Stomach smooth muscle (tissue), 2 donors: Measurements from ENCODE around the gene PIGK.
"Not testable (repeated sequence)": the region's sequence is repeated elsewhere in the genome, so short reads cannot be mapped to it uniquely, and the experiment has no call there.

Experiments
- H3K27ac ChIP-seq: one replicate; pipeline ENCODE4 v1.7.0; 2013; ENCODE audit warnings: mild to moderate bottlenecking, low read length, inconsistent platforms
- H3K27me3 ChIP-seq, 2 donors: one replicate each; pipeline ENCODE4 v1.7.0; 2013; ENCODE audit warnings: low read length in 2 of 2; ENCODE audit not compliant: insufficient read depth in 2 of 2, control insufficient read depth in 1 of 2
- H3K36me3 ChIP-seq, 2 donors: one replicate each; pipeline ENCODE4 v1.7.0; 2013; ENCODE audit warnings: low read length in 2 of 2; ENCODE audit not compliant: control insufficient read depth in 2 of 2, insufficient read depth in 2 of 2
- H3K4me1 ChIP-seq: one replicate; pipeline ENCODE4 v1.7.0; 2013; ENCODE audit warnings: low read length; ENCODE audit not compliant: control insufficient read depth, insufficient read depth
- H3K4me3 ChIP-seq, 2 donors: one replicate each; pipeline ENCODE4 v1.7.0; 2013; ENCODE audit warnings: low read length in 2 of 2
- H3K9ac ChIP-seq, 2 donors: one replicate each; pipeline ENCODE4 v1.7.0; 2013; ENCODE audit warnings: low read length in 2 of 2, mild to moderate bottlenecking in 1 of 2
- H3K9me3 ChIP-seq, 2 donors: one replicate each; pipeline ENCODE4 v1.7.0; 2013; ENCODE audit warnings: low read length in 2 of 2; ENCODE audit not compliant: control insufficient read depth in 2 of 2
- donor health status: healthy.
- donor health status: Pancreatic carcinoma.

PIGK gene

DNA sequence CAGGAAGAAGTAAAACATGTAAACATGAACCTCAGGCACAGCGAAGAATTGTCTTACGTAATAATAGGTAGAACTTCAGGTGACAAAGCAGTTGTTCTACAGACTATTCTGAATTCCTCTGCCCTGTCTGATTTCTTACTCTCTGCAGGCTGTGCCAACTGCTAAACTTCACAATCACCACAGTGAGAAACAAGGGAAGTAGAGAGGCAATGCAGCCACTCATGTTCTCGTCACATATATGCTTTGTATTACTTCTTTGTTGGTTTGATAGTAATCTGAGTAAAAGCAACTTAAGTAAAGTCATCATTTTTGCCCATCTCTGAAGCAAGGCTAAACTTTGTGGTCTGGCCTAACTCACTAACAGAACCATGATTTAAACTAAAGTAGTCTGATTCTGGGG, 21.9 kb downstream of the PIGK start:
- Histone ChIP-seq H3K9ac (no peak overlapping the region), H3K9me3 (no peaks in the 10 kb centered on the region), H3K27ac (no peak overlapping the region), H3K36me3 (peaks cover 0 to 3% of the 10 kb centered on the region in 2 donors), H3K27me3 (no peaks in the 10 kb centered on the region), H3K4me3 (no peak overlapping the region), H3K4me1 (no peaks in the 10 kb centered on the region)

DNA sequence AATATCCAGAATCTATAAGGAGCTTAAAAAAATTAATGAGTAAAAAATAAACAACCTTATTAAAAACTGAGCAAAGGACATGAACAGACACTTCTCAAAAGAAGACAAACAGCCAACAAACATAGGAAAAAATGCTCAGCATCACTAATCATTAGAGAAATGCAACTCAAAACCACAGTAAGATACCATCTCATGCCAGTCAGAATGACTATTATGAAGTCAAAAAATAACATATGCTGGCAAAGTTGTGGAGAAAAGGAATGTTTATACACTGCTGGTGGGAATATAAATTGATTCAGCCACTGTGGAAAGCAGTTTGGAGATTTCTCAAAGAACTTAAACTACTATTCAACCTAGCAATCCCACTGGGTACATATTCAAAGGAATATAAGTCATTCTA, 25.3 kb downstream of the PIGK start:
- Histone ChIP-seq H3K36me3 (peaks cover 3 to 4% of the 10 kb centered on the region in 2 donors), H3K4me1 (no peaks in the 10 kb centered on the region), H3K27me3 (no peaks in the 10 kb centered on the region), H3K4me3 (no peak overlapping the region), H3K9ac (no peak overlapping the region), H3K27ac (no peak overlapping the region), H3K9me3 (no peaks in the 10 kb centered on the region)

DNA sequence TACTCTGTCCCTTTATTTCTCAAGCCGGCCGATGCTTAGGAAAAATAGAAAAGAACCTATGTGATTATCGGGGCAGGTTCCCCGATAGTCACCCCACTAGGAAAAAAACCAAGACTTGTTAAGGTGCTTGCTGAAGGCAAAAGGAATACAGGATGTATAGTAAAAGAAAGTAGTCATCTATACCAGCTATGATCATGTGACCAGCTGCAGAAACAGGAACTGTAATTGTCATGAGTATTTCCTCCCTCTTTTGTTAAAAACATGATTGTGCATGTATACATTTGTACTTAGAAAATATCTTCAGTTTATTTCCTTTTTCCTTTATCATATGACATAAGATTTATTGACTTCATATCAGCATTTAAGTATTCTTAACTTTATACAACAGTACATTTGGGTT, 30.5 kb downstream of the PIGK start:
- no peak overlapping the region for H3K4me3 ChIP-seq
- no peak overlapping the region for H3K9ac ChIP-seq
- no peaks in the 10 kb centered on the region for H3K4me1 ChIP-seq
- no peak overlapping the region for H3K27ac ChIP-seq
- H3K36me3 ChIP-seq = peaks cover 0 to 5% of the 10 kb centered on the region in 2 donors
- no peaks in the 10 kb centered on the region for H3K27me3 ChIP-seq
- no peaks in the 10 kb centered on the region for H3K9me3 ChIP-seq

DNA sequence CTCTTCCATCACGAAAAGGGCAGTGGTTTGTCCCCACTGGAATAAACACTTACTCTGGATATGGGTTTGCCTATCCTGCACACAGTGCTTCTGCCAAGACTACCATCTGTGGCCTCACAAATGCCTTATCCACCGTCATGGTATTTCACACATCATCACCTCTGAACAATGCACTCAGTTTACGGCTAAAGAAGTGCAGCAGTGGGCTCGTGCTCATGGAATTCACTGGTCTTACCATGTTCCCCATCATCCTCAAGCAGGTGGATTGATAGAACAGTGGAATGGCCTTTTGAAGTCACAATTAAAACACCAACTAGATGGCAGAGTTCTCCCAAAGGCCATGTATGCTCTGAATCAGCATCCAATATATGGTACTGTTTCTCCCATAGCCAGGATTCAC, 32.3 kb downstream of the PIGK start:
- not testable (repeated sequence) for H3K27ac ChIP-seq, H3K4me1 ChIP-seq, H3K9ac ChIP-seq, H3K4me3 ChIP-seq, H3K9me3 ChIP-seq, H3K27me3 ChIP-seq, H3K36me3 ChIP-seq

DNA sequence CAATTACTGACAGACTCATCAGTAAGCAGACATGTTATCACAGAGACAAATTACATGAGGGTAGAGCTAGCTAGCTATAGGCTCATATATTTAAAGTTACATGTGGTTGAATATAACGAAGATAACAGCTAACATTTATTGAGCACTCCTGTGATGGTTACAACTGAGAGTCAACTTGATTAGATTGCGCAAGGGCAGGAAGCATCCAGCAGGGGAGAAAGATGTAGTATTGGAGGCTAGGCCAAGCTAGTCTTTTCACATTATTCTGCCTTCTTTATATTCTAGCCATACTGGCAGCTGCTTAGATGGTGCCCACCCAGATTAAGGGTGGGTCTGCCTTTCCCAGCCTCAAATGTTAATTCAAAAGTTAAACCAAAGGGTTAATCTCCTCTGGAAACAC, 37.1 kb downstream of the PIGK start:
- H3K4me3 ChIP-seq = no peak overlapping the region

GRCh38 chr1:77179632-77180031, 39.6 kb downstream of the PIGK start:
- Histone ChIP-seq H3K9me3 (no peaks in the 10 kb centered on the region), H3K27ac (no peak overlapping the region), H3K4me3 (no peak overlapping the region)

More for the DNA sequence above, 37.1 kb downstream of the PIGK start:
- Histone ChIP-seq H3K4me1 (no peaks in the 10 kb centered on the region), H3K27ac (no peak overlapping the region), H3K9ac (no peak overlapping the region), H3K9me3 (no peaks in the 10 kb centered on the region), H3K27me3 (no peaks in the 10 kb centered on the region), H3K36me3 (no peaks in the 10 kb centered on the region)

GRCh38 chr1:77175230-77175844, 43.9 kb downstream of the PIGK start:
- Histone ChIP-seq H3K4me3 (no peak overlapping the region), H3K27me3 (no peaks in the 10 kb centered on the region), H3K4me1 (no peaks in the 10 kb centered on the region), H3K9me3 (no peaks in the 10 kb centered on the region), H3K36me3 (no peaks in the 10 kb centered on the region), H3K27ac (no peak overlapping the region), H3K9ac (no peak overlapping the region)

More at GRCh38 chr1:77179632-77180031, 39.6 kb downstream of the PIGK start:
- no peaks in the 10 kb centered on the region for H3K4me1 ChIP-seq
- no peak overlapping the region for H3K9ac ChIP-seq
- H3K36me3 ChIP-seq = no peaks in the 10 kb centered on the region
- H3K27me3 ChIP-seq = no peaks in the 10 kb centered on the region

DNA sequence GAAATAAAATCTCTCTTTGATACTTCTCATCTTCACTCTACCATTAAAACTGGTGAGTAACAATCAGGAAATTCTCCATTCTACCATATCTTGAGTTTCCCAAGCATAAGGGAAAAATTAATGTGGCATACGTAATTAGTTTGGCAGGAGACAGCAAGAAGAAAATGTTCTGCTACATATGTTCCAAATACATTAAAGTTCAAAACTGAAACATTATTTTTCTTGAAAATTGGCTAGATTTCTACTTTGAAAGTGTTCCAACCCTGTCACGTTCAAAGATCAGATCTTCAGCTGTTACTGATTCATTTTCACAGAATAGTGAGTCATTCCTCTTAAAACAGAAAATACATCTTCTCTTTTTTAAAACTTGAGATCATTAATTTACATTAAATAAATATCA, 48.5 kb downstream of the PIGK start:
- Histone ChIP-seq H3K4me1 (no peaks in the 10 kb centered on the region), H3K27me3 (no peaks in the 10 kb centered on the region), H3K9me3 (no peaks in the 10 kb centered on the region), H3K27ac (no peak overlapping the region), H3K4me3 (no peak overlapping the region), H3K36me3 (no peaks in the 10 kb centered on the region), H3K9ac (no peak overlapping the region)

DNA sequence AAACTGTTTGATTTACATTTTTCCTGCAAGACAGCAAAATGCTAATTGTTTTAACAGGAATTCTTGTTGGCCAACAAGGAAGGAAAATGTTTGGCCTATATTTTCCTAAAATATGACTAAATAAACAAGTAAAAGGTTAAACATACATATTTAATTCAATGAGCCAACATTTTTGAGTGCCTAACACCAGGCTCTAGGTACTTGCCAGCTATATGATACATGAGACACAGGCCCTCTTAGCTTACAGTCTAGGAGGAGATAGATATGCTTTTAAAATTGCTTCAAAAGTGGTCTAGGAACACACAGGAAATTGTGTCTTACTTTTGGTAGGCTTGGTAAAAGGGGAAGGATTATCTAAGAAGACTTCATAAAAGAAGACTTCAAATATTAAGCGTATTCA, 50.9 kb downstream of the PIGK start:
- Histone ChIP-seq H3K27ac (no peak overlapping the region), H3K9me3 (no peaks in the 10 kb centered on the region), H3K9ac (no peak overlapping the region), H3K4me1 (no peaks in the 10 kb centered on the region), H3K36me3 (no peaks in the 10 kb centered on the region), H3K4me3 (no peak overlapping the region), H3K27me3 (no peaks in the 10 kb centered on the region)

DNA sequence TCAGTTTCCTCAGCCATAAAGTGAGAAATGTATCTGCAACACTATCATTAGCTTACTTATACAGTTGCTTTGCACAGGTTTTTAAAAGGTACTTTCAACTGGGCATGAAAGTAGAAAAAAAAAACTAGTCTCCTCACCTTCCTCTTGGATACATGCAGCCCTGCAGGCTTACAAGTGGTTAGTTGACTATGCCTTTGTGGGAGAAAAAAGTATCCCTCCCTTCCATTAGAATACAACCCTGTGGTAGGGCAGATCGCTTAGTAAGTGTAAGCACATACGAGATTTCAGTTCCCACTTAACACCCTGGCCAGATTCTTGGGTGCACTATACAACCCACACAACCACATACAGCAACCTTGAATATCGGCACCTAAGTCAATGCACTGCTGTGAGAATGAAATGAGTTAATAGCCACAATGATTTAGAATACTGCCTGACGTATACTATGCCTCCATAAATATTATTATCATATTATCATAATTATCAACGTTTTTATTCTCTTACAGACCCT, 54.7 kb downstream of the PIGK start:
- Histone ChIP-seq H3K4me3 (no peak overlapping the region), H3K27ac (no peak overlapping the region)

GRCh38 chr1:77159706-77160105, 59.5 kb downstream of the PIGK start:
- not testable (repeated sequence) for H3K36me3 ChIP-seq, H3K4me1 ChIP-seq, H3K27ac ChIP-seq, H3K9me3 ChIP-seq, H3K9ac ChIP-seq, H3K4me3 ChIP-seq, H3K27me3 ChIP-seq

More for the DNA sequence above, 54.7 kb downstream of the PIGK start:
- Histone ChIP-seq H3K27me3 (no peaks in the 10 kb centered on the region), H3K4me1 (no peaks in the 10 kb centered on the region), H3K9me3 (no peaks in the 10 kb centered on the region), H3K9ac (no peak overlapping the region), H3K36me3 (peaks cover 0 to 3% of the 10 kb centered on the region in 2 donors)
